Vagina (tissue), 2 donors: ENCODE measurements around the gene EFCAB6. TPM values are rescaled to one million over a fixed set of nuclear protein-coding genes. Genes with fewer than 3 reads are reported as not detected.
"Not testable (repeated sequence)": the region's sequence is repeated elsewhere in the genome, so short reads cannot be mapped to it uniquely, and the experiment has no call there.

Source experiments
- DNase-seq, 2 donors: peaks; one replicate each; pipeline ENCODE4 v3.0.0-alpha.2; 2017; ENCODE audit errors: extremely low spot score in 2 of 2
- H3K27ac ChIP-seq: fragments of 200-600 bp; sonication (generic); one replicate; pipeline ENCODE4 v1.5.1; 2019
- H3K27me3 ChIP-seq: fragments of 200-600 bp; sonication (generic); one replicate; pipeline ENCODE4 v1.5.1; 2019
- H3K36me3 ChIP-seq, 2 donors: fragments of 200-600 bp; sonication (generic); one replicate each; pipeline ENCODE4 v1.5.1; 2017 to 2019
- H3K4me1 ChIP-seq: fragments of 200-600 bp; sonication (generic); one replicate; pipeline ENCODE4 v1.5.1; 2019
- H3K4me3 ChIP-seq, 2 donors: fragments of 200-600 bp; sonication (generic); 1 replicate in 1 of 2; 2 replicates in 1 of 2; pipeline ENCODE4 v1.5.1; 2016 to 2019
- H3K9me3 ChIP-seq: fragments of 200-600 bp; sonication (generic); one replicate; pipeline ENCODE4 v1.5.1; 2019
- CTCF ChIP-seq, 3 experiments: fragments of 450-650 bp in 2 of 3; fragments of 200-600 bp in 1 of 3; sonication (generic) in 1 of 3; IDR thresholded peaks; one replicate each; pipeline ENCODE4 v1.5.1; 2017 to 2019; ENCODE audit warnings: antibody characterized with exemption in 3 of 3, mild to moderate bottlenecking in 2 of 3, moderate library complexity in 2 of 3
- POLR2A ChIP-seq, 2 donors: fragments of 450-650 bp; IDR thresholded peaks; one replicate each; pipeline ENCODE4 v1.6.1; 2017; ENCODE audit warnings: antibody characterized with exemption in 2 of 2, mild to moderate bottlenecking in 2 of 2, moderate library complexity in 2 of 2
- POLR2AphosphoS5 ChIP-seq, 2 donors: sonication (generic); formaldehyde crosslinking; IDR thresholded peaks; one replicate each; pipeline ENCODE4 v1.9.0; 2017; ENCODE audit warnings: antibody characterized with exemption in 2 of 2, mild to moderate bottlenecking in 2 of 2, low read depth in 1 of 2; ENCODE audit not compliant: insufficient read depth in 1 of 2
- intact Hi-C: fragments of 100-400 bp; cut with DNase I; formaldehyde crosslinking; loops from one replicate; pipeline ENCODE4 v1.15.1; 2023
- total RNA-seq: library from RNA; depleted of rRNA; stranded (reverse); fragments of >200 nt; gene quantifications from one replicate; pipeline ENCODE4 v1.2.3, GENCODE V29; 2016

Gene EFCAB6
- total RNA-seq, 1 donor from 2014 or later = 1.7 TPM

GRCh38 chr22:43667656-43668055 lies 144.4 kb downstream of the EFCAB6 start:
- no peak for DNase-seq
- no peaks in the 10 kb centered on the region for H3K36me3 ChIP-seq
- intact Hi-C loops = no loop called here
- no peaks in the 10 kb centered on the region for H3K27me3 ChIP-seq
- H3K27ac ChIP-seq = no peak overlapping the region
- H3K4me1 ChIP-seq = no peaks in the 10 kb centered on the region
- H3K9me3 ChIP-seq = no peaks in the 10 kb centered on the region
- TF ChIP-seq POLR2AphosphoS5 (IDR thresholded peaks at IDR 0.05; ENCODE audit: insufficient read depth in 1 of 2, low read depth in 1 of 2) (no peak), POLR2A (IDR thresholded peaks at IDR 0.05) (no peak), CTCF (IDR thresholded peaks at IDR 0.05) (no peak)
- no peak overlapping the region for H3K4me3 ChIP-seq

DNA sequence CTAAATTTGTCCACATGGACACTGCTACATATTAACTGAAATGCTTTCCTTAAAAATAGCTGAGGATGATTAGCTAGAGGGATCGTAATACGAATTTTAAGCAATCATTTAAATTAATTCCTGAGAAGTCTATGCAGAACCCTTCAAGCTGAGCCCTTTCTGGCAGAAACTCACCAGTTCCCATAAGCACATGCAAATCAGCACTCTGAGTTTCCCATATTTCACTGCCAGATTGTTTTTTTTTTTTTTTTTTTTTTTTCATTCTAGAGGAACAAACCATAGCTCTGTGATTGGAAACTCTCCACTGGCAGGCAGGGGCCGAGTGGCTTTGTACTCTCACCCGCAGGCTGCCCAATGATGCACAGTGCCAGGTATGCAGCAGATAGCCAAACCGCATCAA lies 145.6 kb downstream of the EFCAB6 start:
- H3K36me3 ChIP-seq = no peaks in the 10 kb centered on the region
- no peaks in the 10 kb centered on the region for H3K4me1 ChIP-seq
- intact Hi-C loops = no loop called here
- no peaks in the 10 kb centered on the region for H3K9me3 ChIP-seq
- TF ChIP-seq POLR2A (IDR thresholded peaks at IDR 0.05) = no peak
- TF ChIP-seq CTCF (IDR thresholded peaks at IDR 0.05) = no peak
- no peak for TF ChIP-seq POLR2AphosphoS5 (IDR thresholded peaks at IDR 0.05; ENCODE audit: insufficient read depth in 1 of 2, low read depth in 1 of 2)
- no peak overlapping the region for H3K4me3 ChIP-seq
- no peaks in the 10 kb centered on the region for H3K27me3 ChIP-seq
- H3K27ac ChIP-seq = no peak overlapping the region
- no peak for DNase-seq

GRCh38 chr22:43658823-43659222 lies 153.3 kb downstream of the EFCAB6 start:
- H3K9me3 ChIP-seq = no peaks in the 10 kb centered on the region
- H3K36me3 ChIP-seq = no peaks in the 10 kb centered on the region
- H3K27ac ChIP-seq = no peak overlapping the region
- TF ChIP-seq POLR2A (IDR thresholded peaks at IDR 0.05) = no peak
- no peak for TF ChIP-seq POLR2AphosphoS5 (IDR thresholded peaks at IDR 0.05; ENCODE audit: insufficient read depth in 1 of 2, low read depth in 1 of 2)
- no peak for TF ChIP-seq CTCF (IDR thresholded peaks at IDR 0.05)
- H3K27me3 ChIP-seq = no peaks in the 10 kb centered on the region
- intact Hi-C loops = no loop called here
- no peak overlapping the region for H3K4me3 ChIP-seq
- H3K4me1 ChIP-seq = no peaks in the 10 kb centered on the region
- no peak for DNase-seq

- H3K4me3 ChIP-seq, H3K27ac ChIP-seq, H3K27me3 ChIP-seq, H3K9me3 ChIP-seq, H3K4me1 ChIP-seq, DNase-seq, H3K36me3 ChIP-seq, intact Hi-C loops: not testable (repeated sequence)
Measured at GRCh38 chr22:43656581-43656980, 155.5 kb downstream of the EFCAB6 start.

GRCh38 chr22:43654271-43654670 lies 157.8 kb downstream of the EFCAB6 start:
- no peak for DNase-seq

More at GRCh38 chr22:43654271-43654670, 157.8 kb downstream of the EFCAB6 start:
- Histone ChIP-seq H3K27ac (no peak overlapping the region), H3K4me3 (no peak overlapping the region), H3K4me1 (no peaks in the 10 kb centered on the region), H3K9me3 (no peaks in the 10 kb centered on the region), H3K27me3 (no peaks in the 10 kb centered on the region), H3K36me3 (no peaks in the 10 kb centered on the region)
- intact Hi-C loops = no loop called here
- TF ChIP-seq CTCF (IDR thresholded peaks at IDR 0.05) (no peak), POLR2AphosphoS5 (IDR thresholded peaks at IDR 0.05; ENCODE audit: insufficient read depth in 1 of 2, low read depth in 1 of 2) (no peak), POLR2A (IDR thresholded peaks at IDR 0.05) (no peak)
